GM15510 (cell line): ENCODE measurements around the gene SPEG.

ENCODE experiments used
- POLR2A ChIP-seq: IDR thresholded peaks from 3 replicates; pipeline ENCODE4 v1.6.1; 2011; ENCODE audit warnings: borderline replicate concordance; ENCODE audit not compliant: insufficient read length; ENCODE audit errors: extremely low read depth

The SPEG gene

DNA sequence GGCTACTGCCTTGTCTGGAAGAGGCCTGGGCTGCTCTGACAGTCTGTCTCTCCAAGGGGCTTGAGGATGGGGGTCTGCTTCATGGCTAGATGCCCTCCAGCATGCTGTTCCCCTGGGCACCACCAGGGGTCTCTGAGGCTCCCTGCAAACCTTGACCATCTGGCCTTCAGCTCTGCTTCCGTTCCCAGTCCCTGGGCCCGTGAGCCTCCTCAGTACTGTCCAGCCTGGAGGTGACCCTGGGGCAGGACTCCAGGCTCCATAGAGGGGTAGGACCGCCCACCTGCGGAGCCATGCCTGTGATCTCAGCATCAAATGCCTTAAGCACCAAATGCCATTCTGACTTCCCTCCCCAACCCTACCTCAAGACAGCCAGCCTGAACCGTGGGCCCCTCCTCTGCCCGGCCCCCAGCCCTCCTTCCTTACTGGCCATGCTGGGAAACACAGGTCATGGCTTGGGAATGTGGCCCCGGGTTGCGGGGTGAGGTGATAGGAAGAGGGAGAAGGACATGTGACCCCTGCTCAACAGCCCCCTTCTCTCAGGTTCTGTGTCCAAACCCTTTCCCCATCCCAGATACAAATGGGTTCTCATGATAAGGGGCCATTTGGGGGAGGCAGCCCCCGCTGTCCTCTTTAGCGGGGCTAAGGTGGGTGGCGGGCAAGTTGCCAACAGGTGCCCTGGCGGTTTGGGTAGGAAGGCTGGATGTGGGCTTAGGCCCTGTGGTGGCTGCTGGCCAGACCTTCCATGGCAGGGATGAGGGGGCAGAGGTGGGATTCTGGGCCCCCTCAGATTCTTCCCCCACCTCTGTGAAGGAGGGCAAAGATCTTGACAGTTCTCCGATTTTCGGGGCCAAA is 25.0 kb downstream of the SPEG start:
- no peak for TF ChIP-seq POLR2A

DNA sequence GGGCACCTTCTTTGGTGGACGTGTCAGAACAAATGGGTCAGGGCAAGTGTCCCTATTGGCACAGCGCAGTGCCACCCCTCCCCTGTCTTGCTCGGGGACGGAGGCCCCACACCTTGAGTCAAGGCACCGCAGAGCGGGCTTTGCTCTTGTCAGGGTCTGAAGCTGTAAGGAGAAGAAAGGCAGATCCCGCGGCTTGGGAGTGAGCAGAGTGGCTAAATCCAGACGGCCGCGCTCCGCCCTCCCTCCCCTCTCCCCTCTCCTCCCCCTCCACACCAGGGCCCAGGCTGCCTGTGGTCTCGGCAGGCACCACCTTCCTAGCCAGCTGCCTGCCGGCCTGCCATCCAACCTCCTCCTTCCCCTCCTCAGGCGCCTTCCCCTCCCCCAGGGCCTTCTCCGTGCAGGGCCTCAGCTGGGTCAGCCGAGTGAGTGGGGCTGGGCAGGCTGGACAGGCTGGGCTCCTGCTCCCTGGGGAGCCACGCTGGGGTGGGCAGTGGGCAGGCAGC is 25.8 kb downstream of the SPEG start:
- no peak for TF ChIP-seq POLR2A

DNA sequence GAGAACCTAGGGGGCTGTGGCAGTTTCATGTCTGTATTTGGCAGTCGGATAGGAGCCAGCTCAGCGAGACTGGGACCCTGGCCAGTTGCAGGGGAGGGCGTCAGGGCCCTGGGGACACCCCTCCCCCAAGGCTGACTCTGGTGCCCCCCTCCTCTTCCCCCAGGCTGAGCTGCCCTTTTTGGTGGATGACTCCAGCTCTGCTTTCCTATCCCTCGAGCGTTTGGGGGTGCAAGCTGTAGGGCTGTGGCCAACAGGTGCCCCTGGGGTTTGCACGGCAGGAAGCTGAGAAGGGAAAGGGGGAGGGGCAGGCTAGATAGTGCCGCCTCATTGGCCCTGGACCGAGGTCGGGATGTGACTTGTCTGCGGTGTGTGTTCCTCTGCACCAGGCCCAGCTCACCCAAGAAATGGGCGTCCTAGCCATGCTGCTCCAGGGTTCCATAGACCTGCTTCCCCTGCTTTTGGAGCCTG is 26.4 kb downstream of the SPEG start:
- TF ChIP-seq POLR2A: no peak

DNA sequence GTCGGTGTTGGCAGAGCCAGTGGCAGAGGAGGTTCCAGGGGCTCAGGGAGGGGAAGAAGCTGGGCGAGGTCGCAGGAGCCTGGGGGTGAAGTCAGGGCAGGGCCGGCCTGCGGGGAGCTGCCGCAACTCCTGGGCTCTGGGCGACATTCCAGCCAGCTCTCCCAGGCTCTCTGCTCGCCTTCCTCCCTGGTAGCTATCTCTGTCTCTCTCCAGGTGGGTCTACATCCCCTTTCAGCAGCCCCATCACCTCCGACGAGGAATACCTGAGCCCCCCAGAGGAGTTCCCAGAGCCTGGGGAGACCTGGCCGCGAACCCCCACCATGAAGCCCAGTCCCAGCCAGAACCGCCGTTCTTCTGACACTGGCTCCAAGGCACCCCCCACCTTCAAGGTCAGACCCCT is 27.0 kb downstream of the SPEG start:
- TF ChIP-seq POLR2A: no peak

DNA sequence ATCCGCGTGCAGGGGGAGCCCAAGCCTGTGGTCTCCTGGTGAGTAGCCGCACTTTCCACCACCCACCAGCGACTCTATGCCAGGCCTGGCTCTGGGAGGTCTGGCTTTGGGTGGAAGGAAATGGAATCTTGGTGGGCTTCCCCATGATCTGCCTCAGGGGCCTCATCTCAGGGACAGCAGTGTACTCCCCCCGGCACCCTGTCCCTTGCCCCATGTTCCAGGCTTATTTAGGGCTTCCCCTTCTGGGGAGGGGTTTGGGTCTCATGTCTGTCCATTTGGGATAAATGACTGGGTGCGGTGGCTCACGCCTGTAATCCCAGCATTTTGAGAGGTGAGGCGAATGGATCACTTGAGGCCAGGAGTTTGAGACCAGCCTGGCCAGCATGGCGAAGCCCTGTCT is 27.7 kb downstream of the SPEG start:
- TF ChIP-seq POLR2A: no peak

DNA sequence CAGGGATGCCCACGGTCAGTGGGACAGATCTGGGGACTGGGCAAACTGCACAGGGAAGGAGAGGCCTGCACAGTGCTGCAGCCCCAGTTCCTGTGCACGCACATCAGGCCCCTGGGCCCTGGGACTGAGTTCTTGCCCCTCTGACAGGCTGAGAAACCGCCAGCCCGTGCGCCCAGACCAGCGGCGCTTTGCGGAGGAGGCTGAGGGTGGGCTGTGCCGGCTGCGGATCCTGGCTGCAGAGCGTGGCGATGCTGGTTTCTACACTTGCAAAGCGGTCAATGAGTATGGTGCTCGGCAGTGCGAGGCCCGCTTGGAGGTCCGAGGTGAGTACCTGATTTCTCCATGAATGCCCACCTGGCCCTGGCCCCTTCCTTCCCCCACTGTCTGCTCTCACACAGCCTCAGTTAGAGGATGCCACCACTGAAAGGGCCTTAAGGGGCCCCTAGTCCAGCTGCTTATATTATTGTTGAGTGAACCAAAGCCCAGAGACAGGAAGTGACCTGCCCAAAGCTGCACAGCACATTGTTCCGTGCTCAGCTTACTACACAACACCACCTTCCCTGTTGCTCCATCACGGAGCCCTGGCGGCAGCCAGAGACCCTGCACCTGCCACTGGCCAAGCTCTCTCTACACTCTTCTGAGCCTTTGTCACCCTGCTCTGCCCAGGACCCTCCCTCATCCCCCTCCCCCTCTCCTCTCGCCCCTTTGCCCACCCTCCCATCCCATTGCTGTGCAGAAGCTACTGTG is 29.8 kb downstream of the SPEG start:
- TF ChIP-seq POLR2A: no peak

DNA sequence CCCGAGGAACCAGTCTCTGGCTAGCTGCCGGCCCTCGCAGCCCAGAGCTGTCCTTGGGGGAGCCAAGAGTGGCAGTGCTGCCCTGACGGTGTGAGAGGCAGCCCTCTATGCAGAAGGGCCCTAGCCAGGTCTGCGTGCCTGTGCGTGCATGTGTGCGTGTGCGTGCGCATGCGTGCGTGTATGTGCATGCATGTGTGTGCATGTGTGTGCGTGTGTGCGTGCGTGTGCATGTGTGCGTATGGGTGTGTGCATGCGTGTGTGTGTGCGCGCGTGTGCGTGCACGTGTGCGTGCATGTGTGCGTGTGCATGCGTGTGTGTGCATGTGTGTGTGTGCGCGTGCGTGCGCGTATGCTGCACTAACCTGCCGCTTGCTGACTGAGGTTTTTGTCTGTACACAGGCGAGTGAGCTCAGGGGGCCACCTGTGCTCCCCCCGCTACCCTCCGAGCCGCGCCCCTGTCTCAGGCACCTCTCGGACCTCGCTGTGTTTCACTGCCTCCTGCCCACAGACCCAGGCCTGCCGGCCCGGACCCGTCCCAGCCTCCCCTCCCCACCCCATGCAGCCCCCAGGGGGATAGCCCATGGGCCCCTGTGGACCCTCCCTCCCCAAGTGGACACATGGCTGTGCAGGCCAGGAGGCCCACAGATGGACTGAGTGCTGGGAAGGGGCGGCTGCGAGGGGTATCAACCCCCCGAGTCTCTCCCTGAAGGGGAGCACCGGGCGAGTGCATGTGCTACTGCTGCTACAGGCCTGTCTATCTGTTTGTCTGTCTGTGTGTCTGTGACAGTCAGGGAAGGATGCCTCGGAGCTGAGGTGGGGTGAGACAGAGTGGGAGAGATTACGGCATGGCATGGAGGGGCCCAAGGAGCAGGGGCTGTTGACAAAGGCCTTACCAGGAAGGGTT is 31.3 kb downstream of the SPEG start:
- no peak for TF ChIP-seq POLR2A

DNA sequence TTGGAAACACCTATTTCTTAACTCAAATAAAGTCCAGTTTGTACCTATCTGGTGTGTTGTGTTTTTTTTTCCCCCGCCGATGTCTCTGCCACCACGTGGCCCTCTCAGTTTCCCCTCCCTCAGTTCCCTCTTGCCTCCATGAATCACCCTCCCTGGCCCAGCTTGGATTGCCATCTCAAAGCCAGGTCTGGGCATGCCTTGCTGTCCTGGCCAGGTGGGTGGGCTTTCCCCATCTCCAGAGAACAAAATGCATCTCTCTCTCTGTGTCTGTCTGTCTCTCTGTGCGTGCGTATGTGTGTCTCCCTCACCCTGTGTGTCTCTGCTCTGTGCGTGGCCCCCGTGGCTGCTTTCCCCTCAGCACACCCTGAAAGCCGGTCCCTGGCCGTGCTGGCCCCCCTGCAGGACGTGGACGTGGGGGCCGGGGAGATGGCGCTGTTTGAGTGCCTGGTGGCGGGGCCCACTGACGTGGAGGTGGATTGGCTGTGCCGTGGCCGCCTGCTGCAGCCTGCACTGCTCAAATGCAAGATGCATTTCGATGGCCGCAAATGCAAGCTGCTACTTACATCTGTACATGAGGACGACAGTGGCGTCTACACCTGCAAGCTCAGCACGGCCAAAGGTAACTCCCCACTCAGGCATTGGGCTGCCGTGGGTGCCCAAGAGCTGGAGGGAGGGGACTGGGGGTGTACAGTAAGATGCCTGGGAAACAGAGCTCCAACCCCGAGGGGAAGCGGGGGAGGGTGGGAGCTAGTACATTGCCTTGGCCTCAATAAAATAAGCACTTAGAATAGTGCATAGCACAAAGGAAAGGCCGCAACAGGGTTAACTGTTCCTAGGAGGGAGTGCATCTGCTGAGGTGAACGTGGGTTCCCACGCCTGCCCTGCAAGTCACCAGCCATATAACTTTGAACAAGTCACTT is 32.4 kb downstream of the SPEG start:
- no peak for TF ChIP-seq POLR2A

DNA sequence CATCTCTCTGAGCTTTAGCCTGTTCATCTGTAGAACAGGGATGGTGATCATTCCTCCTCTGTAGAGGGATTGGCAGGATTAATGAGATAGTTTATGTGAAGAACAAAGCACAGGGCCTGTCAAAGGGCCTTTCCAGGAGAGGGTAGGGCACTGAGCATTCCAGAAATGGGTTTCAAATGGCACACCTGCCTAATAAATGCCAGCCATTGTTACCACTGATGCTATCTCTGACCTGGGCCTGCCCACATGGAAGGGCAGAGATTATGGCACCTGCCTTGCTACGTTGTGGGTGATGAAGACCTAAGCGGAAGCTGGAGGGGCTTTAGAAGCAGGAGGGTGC is 33.1 kb downstream of the SPEG start:
- TF ChIP-seq POLR2A: no peak

DNA sequence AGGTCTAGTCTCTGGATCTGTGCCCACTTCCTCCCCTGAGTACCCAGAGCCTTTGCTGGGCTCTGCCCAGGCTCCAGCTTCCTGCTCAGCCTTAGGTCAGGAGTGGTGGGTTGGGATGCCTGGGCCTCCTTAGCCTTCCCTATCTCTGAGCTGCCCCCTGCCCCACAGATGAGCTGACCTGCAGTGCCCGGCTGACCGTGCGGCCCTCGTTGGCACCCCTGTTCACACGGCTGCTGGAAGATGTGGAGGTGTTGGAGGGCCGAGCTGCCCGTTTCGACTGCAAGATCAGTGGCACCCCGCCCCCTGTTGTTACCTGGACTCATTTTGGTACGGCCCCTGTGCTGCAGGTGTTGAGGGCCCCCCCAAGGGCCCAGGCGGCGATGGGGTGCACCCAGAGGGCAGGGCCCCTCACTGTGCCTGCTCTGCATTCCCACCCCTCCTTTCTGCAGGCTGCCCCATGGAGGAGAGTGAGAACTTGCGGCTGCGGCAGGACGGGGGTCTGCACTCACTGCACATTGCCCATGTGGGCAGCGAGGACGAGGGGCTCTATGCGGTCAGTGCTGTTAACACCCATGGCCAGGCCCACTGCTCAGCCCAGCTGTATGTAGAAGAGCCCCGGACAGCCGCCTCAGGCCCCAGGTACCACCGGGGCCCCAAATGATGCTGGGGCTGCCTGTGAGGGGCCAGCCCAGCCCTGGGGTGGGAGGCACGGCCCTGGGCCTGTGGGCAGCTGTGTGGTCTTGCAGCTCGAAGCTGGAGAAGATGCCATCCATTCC is 34.0 kb downstream of the SPEG start:
- TF ChIP-seq POLR2A: no peak

DNA sequence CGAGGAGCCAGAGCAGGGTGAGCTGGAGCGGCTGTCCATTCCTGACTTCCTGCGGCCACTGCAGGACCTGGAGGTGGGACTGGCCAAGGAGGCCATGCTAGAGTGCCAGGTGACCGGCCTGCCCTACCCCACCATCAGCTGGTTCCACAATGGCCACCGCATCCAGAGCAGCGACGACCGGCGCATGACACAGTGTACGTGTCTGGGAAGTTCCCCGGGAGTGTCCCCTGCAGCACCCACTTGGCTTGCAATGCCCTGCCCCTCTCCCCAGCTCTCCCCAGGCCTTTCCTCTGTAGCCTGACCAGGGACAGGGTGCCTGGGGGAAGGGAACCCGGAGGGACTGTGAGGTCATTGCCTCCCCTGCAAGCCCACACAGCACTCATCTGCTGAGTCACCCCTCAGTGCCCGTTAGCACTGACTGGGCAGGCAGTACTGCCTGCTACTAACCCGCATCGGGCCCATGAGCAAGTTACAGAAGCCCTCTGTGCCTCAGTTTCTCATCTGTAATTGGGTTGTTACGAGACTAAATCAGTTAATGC is 34.6 kb downstream of the SPEG start:
- no peak for TF ChIP-seq POLR2A

DNA sequence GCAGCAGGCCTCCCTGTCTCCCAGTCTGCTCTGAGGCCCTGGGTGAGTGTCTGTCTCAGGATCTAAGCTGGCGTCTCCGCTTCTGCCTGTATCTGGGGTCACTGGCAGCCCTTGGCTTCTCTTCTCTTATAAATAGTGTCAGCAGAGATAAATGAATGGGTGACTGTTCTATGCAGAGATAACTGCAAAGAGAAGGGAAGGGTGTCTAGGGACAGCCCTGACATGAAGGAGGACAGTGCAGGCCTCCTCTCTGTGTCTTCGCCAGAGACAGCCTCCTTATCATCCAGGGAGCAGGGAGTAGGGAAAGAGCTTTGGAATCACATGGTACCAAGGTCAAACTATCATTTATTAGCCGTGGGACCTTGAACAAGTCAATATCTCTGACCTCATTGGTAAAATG is 35.8 kb downstream of the SPEG start:
- no peak for TF ChIP-seq POLR2A
